ES-I3 (cell line): ENCODE results near the gene PLCD1.
"Not testable (repeated sequence)": the region's sequence is repeated elsewhere in the genome, so short reads cannot be mapped to it uniquely, and the experiment has no call there.

ENCODE experiments used
- H3K36me3 ChIP-seq: 2 replicates; pipeline ENCODE4 v1.6.1; 2013; ENCODE audit warnings: mild to moderate bottlenecking, low read length, control low read depth, moderate library complexity; ENCODE audit not compliant: insufficient read depth
- H3K4me1 ChIP-seq: 2 replicates; pipeline ENCODE4 v1.6.1; 2013; ENCODE audit warnings: mild to moderate bottlenecking, control low read depth, low read length; ENCODE audit not compliant: insufficient read depth
- H3K9ac ChIP-seq: 2 replicates; pipeline ENCODE4 v1.6.1; 2013; ENCODE audit warnings: low read depth, mild to moderate bottlenecking, low read length, moderate library complexity
- H3K9me3 ChIP-seq: 2 replicates; pipeline ENCODE4 v1.6.1; 2013; ENCODE audit warnings: mild to moderate bottlenecking, low read length, moderate library complexity; ENCODE audit not compliant: control insufficient read depth, insufficient read depth

Gene PLCD1

DNA sequence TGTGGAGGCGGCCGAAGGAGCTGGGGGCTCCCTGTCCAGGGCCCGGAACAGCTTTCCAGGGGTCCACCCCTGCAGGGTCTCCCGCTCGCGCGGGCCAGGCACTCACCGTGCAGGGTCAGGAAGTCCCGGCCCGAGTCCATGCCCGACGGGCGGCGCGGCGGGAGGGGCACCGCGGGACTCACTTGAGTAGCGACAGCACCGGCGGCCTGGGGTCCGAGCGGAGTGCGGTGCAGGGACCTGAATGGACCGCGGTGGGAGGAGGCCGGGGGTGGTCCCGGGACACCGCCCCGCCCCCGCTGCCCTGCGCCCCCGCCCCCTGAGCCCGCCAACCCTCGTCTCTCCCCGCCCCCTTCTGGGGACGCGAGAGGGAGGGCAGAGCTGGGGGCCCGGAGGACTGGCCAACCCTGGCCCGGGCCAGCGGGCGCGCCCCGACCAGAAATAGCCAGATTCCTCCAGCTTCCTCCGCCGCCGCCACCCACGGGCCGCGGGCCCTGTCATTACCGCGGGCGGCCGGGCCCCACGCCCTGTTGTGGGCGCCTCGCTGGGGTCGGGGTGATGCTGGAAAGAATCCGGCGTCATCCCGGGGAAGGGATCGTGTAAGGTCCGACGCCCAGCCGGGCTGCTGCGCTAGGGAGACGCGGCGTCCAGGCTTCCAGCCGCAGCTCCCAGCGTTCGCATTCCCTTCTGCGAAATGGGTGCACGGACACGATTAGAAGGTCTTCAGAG, at the start of gene PLCD1:
Gene PLCD1, minus strand, starts transcription at position 243 of the 726 bp plus-strand sequence. Its CDS starts 103 bp downstream, at position 140.
- peak within 1 kb of the TSS; percentile 76 for H3K9ac ChIP-seq
- peaks cover 11% of the 10 kb centered on the region; the same call in 1 of the 2 replicates for H3K4me1 ChIP-seq
- no peaks in the 10 kb centered on the region for H3K9me3 ChIP-seq
- H3K36me3 ChIP-seq: no peaks in the 10 kb centered on the region

DNA sequence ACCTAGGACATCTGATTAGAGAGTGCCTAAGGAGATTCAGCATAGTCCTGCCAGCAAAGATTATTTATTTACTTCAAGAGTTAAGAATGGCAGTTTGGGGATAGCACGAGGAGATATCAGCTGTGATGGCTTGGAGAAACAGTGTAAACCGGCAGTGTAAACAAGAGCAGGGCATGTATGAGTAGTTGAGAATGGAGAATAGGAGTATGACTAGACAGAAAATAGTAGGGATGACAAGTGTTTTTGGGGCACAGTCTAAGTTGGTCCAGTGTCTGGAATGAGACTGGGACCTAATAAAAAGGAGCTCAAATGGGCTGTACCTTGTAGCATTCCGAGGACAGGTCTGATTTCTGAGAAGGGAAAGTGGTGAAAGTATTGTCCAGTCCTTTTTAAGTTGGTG, 47.6 kb upstream of the PLCD1 start:
- not testable (repeated sequence) for H3K4me1 ChIP-seq, H3K9ac ChIP-seq, H3K9me3 ChIP-seq, H3K36me3 ChIP-seq

DNA sequence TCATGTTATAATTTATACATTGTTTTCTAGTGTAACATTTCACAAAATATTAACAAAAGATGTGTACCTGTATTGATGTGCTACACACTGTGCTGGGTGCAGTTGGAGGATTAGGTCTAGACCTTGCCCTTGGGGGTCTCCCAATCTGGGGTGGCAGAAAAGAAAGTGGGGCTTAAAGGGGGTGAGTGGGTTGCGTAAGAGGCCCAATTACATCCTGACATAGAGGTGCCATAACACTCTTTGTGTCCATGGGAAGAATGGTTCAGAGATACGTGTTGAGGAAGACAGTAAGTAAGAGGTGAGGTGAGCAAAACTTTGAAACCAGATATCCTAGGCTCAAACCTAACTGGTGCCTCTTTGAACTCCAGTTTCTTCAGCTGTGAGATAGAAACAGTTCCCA, 40.6 kb upstream of the PLCD1 start:
- Histone ChIP-seq H3K36me3 (no peaks in the 10 kb centered on the region), H3K9ac (no peak overlapping the region), H3K4me1 (peaks cover 8% of the 10 kb centered on the region), H3K9me3 (peaks cover 3% of the 10 kb centered on the region; the same call in 1 of the 2 replicates)

DNA sequence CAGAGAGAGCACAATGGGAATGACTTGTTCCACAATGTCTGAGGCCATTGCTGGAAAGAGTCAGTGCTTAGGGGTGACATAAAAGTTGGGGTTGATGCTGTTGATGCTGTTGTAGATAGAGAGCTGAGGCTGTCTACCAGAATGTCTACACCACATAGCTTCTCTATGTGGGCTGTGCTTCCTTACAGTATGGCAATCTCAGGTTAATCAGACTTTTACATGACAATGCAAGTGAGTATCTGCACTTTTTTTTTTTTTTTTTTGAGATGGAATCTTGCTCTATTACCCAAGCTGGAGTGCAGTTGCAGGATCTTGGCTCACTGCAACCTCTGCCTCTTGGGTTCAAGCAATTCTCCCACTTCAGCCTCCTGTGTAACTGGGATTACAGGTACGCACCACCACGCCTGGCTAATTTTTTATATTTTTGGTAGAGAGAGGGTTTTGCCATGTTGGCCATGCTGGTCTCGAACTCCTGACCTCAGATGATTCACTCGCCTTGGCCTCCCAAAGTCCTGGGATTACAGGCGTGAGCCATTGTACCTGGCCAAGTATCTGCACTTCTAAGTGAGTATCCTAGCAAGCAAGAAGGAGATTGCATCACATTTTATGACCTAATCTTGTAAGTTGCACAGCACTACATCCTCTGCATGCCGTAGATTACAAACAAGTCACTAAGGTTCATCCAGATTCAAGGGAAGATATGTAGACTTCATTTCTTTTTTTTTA, 38.2 kb upstream of the PLCD1 start:
- Histone ChIP-seq H3K36me3 (no peaks in the 10 kb centered on the region), H3K9ac (no peak overlapping the region), H3K4me1 (peaks cover 8% of the 10 kb centered on the region), H3K9me3 (no peaks in the 10 kb centered on the region)

DNA sequence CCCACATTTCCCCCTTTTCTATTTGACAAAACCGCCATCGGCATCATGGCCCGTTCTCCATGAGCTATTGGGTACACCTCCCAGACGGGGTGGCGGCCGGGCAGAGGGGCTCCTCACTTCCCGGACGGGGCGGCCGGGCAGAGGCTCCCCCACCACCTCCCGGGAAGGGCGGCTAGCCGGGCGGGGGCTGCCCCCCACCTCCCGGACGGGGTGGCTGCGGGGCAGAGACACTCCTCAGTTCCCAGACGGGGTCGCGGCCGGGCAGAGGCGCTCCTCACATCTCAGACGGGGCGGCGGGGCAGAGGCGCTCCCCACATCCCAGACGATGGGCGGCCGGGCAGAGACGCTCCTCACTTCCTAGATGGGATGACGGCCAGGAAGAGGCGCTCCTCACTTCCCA, 35.0 kb upstream of the PLCD1 start:
- not testable (repeated sequence) for H3K36me3 ChIP-seq, H3K9me3 ChIP-seq, H3K9ac ChIP-seq, H3K4me1 ChIP-seq

DNA sequence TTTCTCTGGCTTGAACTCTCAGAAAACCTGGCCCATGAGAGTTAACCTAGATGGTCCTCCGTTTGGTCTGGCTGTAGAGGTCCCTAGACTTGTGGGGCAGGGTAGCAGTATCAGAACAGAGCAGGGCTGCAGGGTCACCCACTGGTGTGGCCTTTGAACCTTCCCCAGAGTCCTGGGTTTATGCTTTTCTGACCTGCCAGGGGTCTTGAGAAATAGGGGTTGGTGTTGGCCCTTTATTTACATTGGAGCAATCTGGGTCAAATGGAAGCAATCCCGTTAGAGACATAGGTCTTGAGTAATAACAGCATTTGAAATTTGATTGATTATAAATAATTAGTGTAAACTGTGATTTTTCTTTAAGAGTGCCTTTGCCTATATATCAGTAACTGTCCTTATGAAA, 33.4 kb upstream of the PLCD1 start:
- H3K9me3 ChIP-seq: peaks cover 3% of the 10 kb centered on the region; the same call in 1 of the 2 replicates
- no peak overlapping the region for H3K9ac ChIP-seq
- no peaks in the 10 kb centered on the region for H3K4me1 ChIP-seq
- no peaks in the 10 kb centered on the region for H3K36me3 ChIP-seq

DNA sequence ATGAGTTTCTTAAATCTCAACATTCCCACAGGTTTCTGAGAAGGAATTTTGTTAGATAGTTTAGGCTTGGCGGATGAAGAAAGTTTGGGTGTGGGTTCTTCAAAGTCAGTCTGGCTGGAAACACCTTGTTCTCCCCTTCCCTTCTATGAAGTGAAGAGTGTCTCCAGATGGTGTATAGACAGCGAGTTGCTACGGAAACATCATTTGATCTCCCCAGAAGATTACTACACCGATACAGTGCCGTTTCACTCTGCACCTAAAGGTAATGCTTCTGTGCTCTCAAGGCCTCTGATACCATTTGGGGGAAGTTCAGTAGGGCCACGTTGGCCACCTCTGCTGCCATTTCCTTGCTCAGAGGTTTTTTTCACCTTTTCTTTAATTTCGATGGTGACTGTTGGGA, 30.1 kb upstream of the PLCD1 start:
- peaks cover 3% of the 10 kb centered on the region; the same call in 1 of the 2 replicates for H3K9me3 ChIP-seq
- H3K4me1 ChIP-seq: no peaks in the 10 kb centered on the region
- H3K36me3 ChIP-seq: no peaks in the 10 kb centered on the region
- H3K9ac ChIP-seq: no peak overlapping the region

DNA sequence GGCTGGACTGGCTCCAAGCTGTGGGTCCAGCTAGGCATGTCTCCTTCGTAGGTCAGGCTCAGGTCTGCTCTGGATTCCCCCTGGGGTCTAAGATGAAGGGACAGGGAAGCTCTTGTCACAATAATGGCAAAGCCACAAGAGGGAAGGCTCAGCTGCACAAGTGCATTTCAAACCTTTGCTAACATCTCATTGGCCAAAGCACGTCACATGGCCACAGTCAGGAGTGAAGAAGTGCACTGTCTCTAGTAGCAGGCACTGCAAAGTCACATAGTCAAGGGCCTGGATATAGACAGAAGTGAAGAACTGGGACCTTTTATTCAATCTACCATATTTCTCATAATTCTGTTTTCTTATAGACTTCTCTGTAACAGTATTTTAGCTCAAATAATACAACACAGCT, 29.7 kb upstream of the PLCD1 start:
- Histone ChIP-seq H3K4me1 (no peaks in the 10 kb centered on the region), H3K9me3 (peaks cover 3% of the 10 kb centered on the region; the same call in 1 of the 2 replicates), H3K36me3 (no peaks in the 10 kb centered on the region), H3K9ac (no peak overlapping the region)

DNA sequence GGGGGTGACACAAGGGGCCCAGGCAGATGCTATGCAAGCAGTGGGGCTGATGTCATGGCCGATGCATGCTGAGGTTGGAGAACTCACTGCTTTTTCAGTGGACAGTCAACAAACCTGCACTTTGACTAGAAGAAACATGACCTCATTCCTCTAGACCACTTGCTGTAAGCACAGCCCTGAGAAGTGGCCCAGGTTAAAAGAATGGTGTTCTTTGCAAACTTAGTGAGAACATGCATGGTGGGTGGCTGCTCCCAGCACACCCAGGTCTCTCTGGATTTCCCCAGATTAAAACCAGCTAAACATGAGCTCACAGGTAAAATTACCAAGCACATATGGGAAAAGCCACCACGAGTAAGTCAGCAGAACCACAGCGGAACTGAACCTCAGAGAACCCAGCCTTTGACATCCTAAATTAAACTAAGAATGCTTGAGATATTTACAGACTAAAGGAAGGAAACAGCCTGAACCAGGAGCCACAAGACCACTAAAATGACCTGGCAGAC, 25.1 kb upstream of the PLCD1 start:
- H3K9me3 ChIP-seq: no peaks in the 10 kb centered on the region; the same call in 1 of the 2 replicates
- no peaks in the 10 kb centered on the region for H3K36me3 ChIP-seq
- no peaks in the 10 kb centered on the region for H3K4me1 ChIP-seq
- no peak overlapping the region for H3K9ac ChIP-seq

DNA sequence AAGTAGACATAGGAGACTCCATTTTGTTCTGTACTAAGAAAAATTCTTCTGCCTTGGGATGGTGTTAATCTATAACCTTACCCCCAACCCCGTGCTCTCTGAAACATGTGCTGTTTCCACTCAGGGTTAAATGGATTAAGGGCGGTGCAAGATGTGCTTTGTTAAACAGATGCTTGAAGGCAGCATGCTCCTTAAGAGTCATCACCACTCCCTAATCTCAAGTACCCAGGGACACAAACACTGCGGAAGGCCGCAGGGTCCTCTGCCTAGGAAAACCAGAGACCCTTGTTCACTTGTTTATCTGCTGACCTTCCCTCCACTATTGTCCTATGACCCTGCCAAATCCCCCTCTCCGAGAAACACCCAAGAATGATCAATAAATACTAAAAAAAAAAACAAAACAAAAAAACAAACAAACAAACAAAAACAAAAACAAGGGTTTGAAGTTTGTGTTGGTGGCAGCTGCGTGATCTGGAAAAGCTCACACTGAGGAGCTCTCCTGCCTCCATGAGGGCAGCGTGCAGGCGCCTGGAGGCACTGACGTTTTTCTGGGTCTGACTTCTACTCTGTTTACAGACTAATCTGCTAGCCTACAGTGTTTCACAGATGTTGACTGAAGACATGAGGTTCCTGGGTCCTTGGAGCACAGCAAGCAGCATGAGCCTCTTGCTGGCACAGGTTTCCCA, 24.5 kb upstream of the PLCD1 start:
- not testable (repeated sequence) for H3K36me3 ChIP-seq, H3K4me1 ChIP-seq, H3K9ac ChIP-seq, H3K9me3 ChIP-seq

DNA sequence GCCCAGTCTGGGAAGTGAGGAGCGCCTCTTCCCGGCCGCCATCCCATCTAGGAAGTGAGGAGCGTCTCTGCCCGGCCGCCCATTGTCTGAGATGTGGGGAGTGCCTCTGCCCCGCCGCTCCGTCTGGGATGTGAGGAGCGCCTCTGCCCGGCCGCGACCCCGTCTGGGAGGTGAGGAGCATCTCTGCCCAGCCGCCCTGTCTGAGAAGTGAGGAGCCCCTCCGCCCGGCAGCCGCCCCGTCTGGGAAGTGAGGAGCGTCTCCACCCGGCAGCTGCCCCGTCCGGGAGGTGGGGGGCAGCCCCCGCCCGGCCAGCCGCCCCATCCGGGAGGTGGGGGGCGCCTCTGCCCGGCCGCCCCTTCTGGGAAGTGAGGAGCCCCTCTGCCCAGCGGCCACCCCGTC, 23.8 kb upstream of the PLCD1 start:
- H3K9me3 ChIP-seq, H3K4me1 ChIP-seq, H3K9ac ChIP-seq, H3K36me3 ChIP-seq: not testable (repeated sequence)

DNA sequence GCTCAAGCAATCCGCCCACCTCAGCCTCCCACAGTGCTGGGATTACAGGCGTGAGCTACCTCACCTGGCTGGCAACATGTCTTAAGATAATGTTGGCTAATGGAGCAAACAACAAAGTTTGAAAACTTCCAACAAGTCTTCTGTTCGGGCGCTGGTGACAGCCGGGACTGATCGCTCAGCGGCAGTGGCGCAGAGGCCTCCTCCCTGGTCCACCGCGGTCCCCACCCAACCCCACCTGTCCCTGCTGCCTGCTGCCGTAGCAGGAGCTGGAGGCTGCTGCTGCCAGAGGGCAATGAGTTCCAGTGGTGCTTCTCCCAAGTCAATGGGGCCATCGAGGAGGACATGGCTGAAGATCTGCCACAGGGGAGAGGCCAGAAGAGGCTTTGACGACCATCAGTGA, 21.7 kb upstream of the PLCD1 start:
- Histone ChIP-seq H3K9me3 (no peaks in the 10 kb centered on the region; the same call in 1 of the 2 replicates), H3K36me3 (no peaks in the 10 kb centered on the region), H3K4me1 (no peaks in the 10 kb centered on the region), H3K9ac (no peak overlapping the region)

DNA sequence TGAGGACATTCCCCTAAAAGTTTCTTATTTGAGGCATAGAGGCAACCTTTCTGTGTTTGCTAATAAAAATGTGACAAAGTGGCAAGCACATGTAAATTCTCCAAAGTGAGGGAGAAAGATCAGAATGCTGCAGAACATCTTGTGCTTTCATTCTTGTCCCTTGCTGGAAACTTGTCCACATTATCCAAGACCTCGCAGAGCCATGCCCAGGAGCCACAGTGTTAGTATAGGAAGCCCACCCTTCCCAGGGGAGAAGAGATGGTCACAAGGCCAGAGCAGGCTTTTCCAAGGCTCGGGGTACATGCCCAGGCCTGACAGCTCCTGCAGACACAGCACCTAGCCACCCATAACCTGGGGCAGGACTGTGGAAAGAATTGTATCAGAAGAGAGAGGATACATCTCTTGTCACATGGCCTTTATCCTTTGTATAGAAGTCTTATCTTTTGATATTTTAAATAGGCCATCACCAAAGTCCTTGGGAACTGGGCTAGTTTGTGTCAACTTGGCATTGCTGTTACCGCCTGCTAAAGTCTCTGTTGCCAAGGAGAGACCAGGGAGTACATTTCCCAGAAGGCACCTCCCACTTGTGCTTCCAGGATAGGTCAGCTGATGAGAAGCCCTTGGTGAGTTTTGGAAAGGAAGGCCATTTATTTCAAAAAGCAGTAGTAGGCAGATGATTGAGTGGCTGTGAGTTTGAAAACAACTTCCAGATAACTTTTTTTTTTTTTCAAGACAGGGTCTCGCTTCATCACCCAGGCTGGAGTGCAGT, 20.1 kb upstream of the PLCD1 start:
- no peaks in the 10 kb centered on the region for H3K36me3 ChIP-seq

DNA sequence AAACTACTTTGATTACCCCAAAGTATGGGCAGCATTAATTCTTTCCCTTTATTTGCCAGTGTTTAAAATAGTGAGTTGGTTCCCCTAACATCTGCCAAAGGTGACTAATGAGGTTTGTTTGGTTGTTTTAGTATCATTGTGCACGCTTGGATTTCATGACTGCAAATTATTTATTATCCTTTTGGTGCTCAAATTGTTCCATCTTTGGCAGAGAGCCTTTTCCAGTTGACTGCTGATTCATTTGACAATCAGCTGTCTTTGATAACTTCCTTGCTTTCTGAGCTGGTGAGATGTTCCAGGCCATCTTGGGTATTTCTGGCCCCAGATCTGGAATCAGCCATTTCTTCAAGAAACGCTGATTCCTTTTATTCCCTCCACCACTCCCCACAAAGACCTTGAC, 18.5 kb upstream of the PLCD1 start:
- no peaks in the 10 kb centered on the region for H3K36me3 ChIP-seq

More for the DNA sequence above, 20.1 kb upstream of the PLCD1 start:
- no peaks in the 10 kb centered on the region; the same call in 1 of the 2 replicates for H3K9me3 ChIP-seq
- no peaks in the 10 kb centered on the region for H3K4me1 ChIP-seq
- H3K9ac ChIP-seq: no peak overlapping the region

More for the DNA sequence above, 18.5 kb upstream of the PLCD1 start:
- no peaks in the 10 kb centered on the region for H3K4me1 ChIP-seq
- no peaks in the 10 kb centered on the region; the same call in 1 of the 2 replicates for H3K9me3 ChIP-seq
- no peak overlapping the region for H3K9ac ChIP-seq
